ENCODE measurements around the gene ZNF106. TPM values are rescaled to one million over a fixed set of nuclear protein-coding genes. Genes with fewer than 3 reads are reported as not detected.

Gene ZNF106
- total and polyA plus RNA-seq, 2 of the 4 experiments (the other 2 are of a cell fraction) = 19.2 to 87.5 TPM

GRCh38 chr15:42392309-42393024, 98.5 kb downstream of the ZNF106 start:
- no peak overlapping the region for H3K4me3 ChIP-seq (ENCODE audit: insufficient read depth, low read depth, low read length)
- no peak overlapping the region for H2BK15ac ChIP-seq (ENCODE audit: low read depth, low read length)
- H2AK5ac ChIP-seq (ENCODE audit: low read depth, low read length) = no peak overlapping the region
- ATAC-seq (ENCODE audit: low read depth) (no peak), DNase-seq (no peak)
- dilution Hi-C loops (cut with HindIII; ENCODE audit: low sequenced_read_pairs, unreplicated experiment) (no loop called here), intact Hi-C loops (cut with micrococcal nuclease) (no loop called here), in situ Hi-C loops (cut with MboI; ENCODE audit: low sequenced_read_pairs) (no loop called here)
- peaks cover 2% of the 10 kb centered on the region; the same call in 1 of the 2 replicates for H3K27me3 ChIP-seq (ENCODE audit: control insufficient read depth, insufficient read depth, low read length)
- POLR2A ChIA-PET (ENCODE audit: unreplicated experiment) = no interaction called here
- H3K56ac ChIP-seq (ENCODE audit: extremely low read depth, insufficient read depth, low read length) = no peak overlapping the region
- CTCF ChIA-PET = interaction anchor here (0.6 to 0.8 kb wide), 2 partner anchors 11 to 33 kb away, joined by 3 read pairs; partner anchors contain the start of gene CAPN3
- H3K4ac ChIP-seq (ENCODE audit: low read depth, low read length) = no peak overlapping the region
- no peak overlapping the region for H3K14ac ChIP-seq (replicated peaks; ENCODE audit: low read depth, low read length)
- H3K9me3 ChIP-seq (ENCODE audit: control insufficient read depth, insufficient read depth, low read length) = no peaks in the 10 kb centered on the region
- H4K20me1 ChIP-seq (ENCODE audit: insufficient read depth, low read length) = no peaks in the 10 kb centered on the region
- no peak overlapping the region for H2BK120ac ChIP-seq (ENCODE audit: low read depth, low read length)
- no peak overlapping the region for H3K27ac ChIP-seq (ENCODE audit: insufficient read depth, low read length)
- H3K23ac ChIP-seq (ENCODE audit: low read depth, low read length) = no peak overlapping the region
- H3K4me1 ChIP-seq (ENCODE audit: control insufficient read depth, insufficient read depth, low read length) = no peaks in the 10 kb centered on the region
- peak overlapping the region; percentile 47 for H2AK9ac ChIP-seq (replicated peaks; ENCODE audit: low read depth, low read length, poor library complexity)
- H3K4me2 ChIP-seq (ENCODE audit: low read depth, low read length) = no peak overlapping the region
- no peak overlapping the region for H3K18ac ChIP-seq (ENCODE audit: low read depth, low read length)
- no peak overlapping the region for H2AFZ ChIP-seq (replicated peaks; ENCODE audit: low read length, poor library complexity)
- H4K5ac ChIP-seq (ENCODE audit: low read depth, low read length) = no peak overlapping the region
- H3K9me1 ChIP-seq (ENCODE audit: insufficient read depth, low read length) = no peaks in the 10 kb centered on the region; the same call in none of the 2 replicates
- H4K91ac ChIP-seq (ENCODE audit: insufficient read depth, low read depth, low read length) = no peak overlapping the region
- no peak for TF ChIP-seq RFX5 (IDR thresholded peaks at IDR 0.05; ENCODE audit: low read depth, low read length)
- TF ChIP-seq USF2 (IDR thresholded peaks at IDR 0.05; ENCODE audit: low read depth, low read length) = no peak
- no peak for TF ChIP-seq POLR2A (IDR thresholded peaks at IDR 0.05; ENCODE audit: low read depth, low read length)
- TF ChIP-seq FOS (IDR thresholded peaks at IDR 0.05; ENCODE audit: low read depth, low read length) = no peak
- no peak for TF ChIP-seq SMC3 (IDR thresholded peaks at IDR 0.05; ENCODE audit: low read depth, low read length)
- TF ChIP-seq RCOR1 (IDR thresholded peaks at IDR 0.05; ENCODE audit: insufficient replicate concordance, low read length) = no peak
- TF ChIP-seq ELK1 (IDR thresholded peaks at IDR 0.05; ENCODE audit: borderline replicate concordance, low read depth, low read length) = no peak
- TF ChIP-seq MXI1 (IDR thresholded peaks at IDR 0.05; ENCODE audit: borderline replicate concordance, low read depth, low read length) = no peak
- no peak for TF ChIP-seq RAD21 (IDR thresholded peaks at IDR 0.05; ENCODE audit: low read length)
- no peak for TF ChIP-seq MAFK (IDR thresholded peaks at IDR 0.05; ENCODE audit: low read depth, low read length)
- no peak for TF ChIP-seq BHLHE40 (IDR thresholded peaks at IDR 0.05; ENCODE audit: low read depth, low read length)
- no peak for TF ChIP-seq NFE2L2 (IDR thresholded peaks at IDR 0.05; ENCODE audit: low read depth, low read length)
- no peak for TF ChIP-seq CTCF (conservative IDR thresholded peaks at IDR 0.05; ENCODE audit: low read depth, low read length)
- TF ChIP-seq CHD1 (IDR thresholded peaks at IDR 0.05; ENCODE audit: low read depth, low read length) = no peak
- no peak for TF ChIP-seq MAZ (IDR thresholded peaks at IDR 0.05; ENCODE audit: borderline replicate concordance, low read depth, low read length)
- TF ChIP-seq CEBPB (IDR thresholded peaks at IDR 0.05; ENCODE audit: low read depth, low read length) = no peak
- H2BK20ac ChIP-seq (ENCODE audit: low read depth, low read length) = no peak overlapping the region
- no peak overlapping the region for H3K9ac ChIP-seq (ENCODE audit: low read depth, low read length)
- 90% methylated on average over 3 of the region's 11 CpGs; no CpG with 5 or more reads in 1 of the 2 experiments for WGBS, 2 experiments (ENCODE audit: extremely low coverage in 2 of 2, insufficient read length in 1 of 2)
- no peak overlapping the region for H2BK5ac ChIP-seq (ENCODE audit: low read depth, low read length, poor library complexity, severe bottlenecking)
- H3K36me3 ChIP-seq (ENCODE audit: control insufficient read depth, insufficient read depth, low read length) = no peaks in the 10 kb centered on the region
- no TSS peak for BruUV-seq (replicated peaks)
- H3K79me1 ChIP-seq (ENCODE audit: low read depth in 1 of 2, low read length in 2 of 2) = no peaks in the 10 kb centered on the region
- H4K8ac ChIP-seq (ENCODE audit: low read depth in 2 of 2, low read length in 2 of 2) = no peak overlapping the region
